Fibroblast of lung (primary cell): ENCODE results near the gene SLC26A6.

Experiments
- EZH2 ChIP-seq: IDR thresholded peaks from 2 replicates; pipeline ENCODE4 v1.5.1; 2012; ENCODE audit warnings: low read length, control low read depth, mild to moderate bottlenecking; ENCODE audit errors: missing control alignments
- TF ChIP-seq, protein P1 (sequence below), 2 donors: IDR thresholded peaks in 1 of 2; conservative IDR thresholded peaks in 1 of 2; 1 replicate in 1 of 2; 2 replicates in 1 of 2; pipeline ENCODE4 v1.5.1; 2011 to 2012; ENCODE audit warnings: low read length in 2 of 2, control low read depth in 1 of 2, inconsistent platforms in 1 of 2, low read depth in 1 of 2, mild to moderate bottlenecking in 1 of 2

DNA sequence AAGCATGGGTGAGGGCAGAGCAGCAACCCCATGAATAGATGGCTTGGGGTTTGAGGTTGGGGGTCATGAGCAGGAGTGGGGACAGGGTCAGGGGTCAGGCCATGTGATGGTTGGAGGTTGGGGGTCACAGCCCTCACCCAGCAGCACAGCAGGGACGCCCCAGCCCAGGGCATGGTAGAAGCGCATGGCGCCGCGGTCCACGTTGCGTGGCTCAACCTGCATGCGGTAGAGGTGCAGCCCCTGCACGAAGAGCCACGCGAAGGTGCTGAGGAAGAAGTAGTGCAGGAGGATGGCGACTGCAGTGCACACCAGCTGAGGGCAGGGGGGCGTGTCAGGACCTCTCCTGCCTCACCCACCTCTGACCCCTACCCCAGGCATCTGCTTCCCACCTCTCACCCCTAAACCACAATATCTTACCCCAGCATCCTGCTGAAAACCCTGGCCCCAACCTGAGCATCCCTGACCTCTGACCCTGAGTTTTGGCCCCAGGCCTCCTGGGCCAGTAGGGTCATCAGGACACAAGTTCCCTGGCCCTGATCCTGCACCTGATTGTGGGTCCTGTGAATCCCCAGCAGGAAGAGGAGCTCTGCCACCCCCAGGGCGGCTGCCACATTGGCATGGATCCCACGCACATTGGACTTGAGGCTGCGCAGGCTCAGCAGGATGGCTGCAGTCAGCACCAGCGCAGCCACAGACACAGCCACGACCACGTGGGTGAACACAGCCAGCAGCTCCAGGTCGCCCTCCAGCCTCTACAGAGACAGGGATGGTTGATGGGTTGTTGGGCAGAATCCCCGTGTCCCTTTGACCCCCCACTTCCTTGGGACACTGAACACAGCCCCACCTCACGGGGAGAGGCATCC, 9.9 kb upstream of the SLC26A6 start:
- TF ChIP-seq, protein P1, sequence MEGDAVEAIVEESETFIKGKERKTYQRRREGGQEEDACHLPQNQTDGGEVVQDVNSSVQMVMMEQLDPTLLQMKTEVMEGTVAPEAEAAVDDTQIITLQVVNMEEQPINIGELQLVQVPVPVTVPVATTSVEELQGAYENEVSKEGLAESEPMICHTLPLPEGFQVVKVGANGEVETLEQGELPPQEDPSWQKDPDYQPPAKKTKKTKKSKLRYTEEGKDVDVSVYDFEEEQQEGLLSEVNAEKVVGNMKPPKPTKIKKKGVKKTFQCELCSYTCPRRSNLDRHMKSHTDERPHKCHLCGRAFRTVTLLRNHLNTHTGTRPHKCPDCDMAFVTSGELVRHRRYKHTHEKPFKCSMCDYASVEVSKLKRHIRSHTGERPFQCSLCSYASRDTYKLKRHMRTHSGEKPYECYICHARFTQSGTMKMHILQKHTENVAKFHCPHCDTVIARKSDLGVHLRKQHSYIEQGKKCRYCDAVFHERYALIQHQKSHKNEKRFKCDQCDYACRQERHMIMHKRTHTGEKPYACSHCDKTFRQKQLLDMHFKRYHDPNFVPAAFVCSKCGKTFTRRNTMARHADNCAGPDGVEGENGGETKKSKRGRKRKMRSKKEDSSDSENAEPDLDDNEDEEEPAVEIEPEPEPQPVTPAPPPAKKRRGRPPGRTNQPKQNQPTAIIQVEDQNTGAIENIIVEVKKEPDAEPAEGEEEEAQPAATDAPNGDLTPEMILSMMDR (conservative IDR thresholded peaks at IDR 0.05 in 1 of 2, IDR thresholded peaks at IDR 0.05 in 1 of 2; ENCODE audit: low read depth in 1 of 2, low read length in 2 of 2), result no peak
- no peak for TF ChIP-seq EZH2
